ENCODE data around the gene CDH18.

DNA sequence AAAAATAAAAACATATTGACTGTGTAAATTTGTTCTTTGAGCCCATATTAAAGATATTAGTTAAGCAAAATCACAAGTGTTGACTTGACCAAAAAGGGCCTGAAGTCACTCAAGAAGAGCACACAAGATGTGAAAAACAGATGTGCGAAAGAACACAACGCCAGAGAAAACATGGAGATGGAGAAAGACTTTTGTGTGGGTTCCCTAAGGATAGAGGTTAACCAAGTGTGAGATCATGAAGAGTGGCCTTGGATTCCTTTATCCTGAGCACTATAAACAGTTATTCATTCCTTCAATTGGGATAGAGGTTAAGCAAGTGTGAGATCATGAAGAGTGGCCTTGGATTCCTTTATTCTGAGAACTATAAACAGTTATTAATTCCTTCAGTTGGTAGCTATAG, 361.8 kb downstream of the CDH18 start:
- TF ChIP-seq, protein P1, sequence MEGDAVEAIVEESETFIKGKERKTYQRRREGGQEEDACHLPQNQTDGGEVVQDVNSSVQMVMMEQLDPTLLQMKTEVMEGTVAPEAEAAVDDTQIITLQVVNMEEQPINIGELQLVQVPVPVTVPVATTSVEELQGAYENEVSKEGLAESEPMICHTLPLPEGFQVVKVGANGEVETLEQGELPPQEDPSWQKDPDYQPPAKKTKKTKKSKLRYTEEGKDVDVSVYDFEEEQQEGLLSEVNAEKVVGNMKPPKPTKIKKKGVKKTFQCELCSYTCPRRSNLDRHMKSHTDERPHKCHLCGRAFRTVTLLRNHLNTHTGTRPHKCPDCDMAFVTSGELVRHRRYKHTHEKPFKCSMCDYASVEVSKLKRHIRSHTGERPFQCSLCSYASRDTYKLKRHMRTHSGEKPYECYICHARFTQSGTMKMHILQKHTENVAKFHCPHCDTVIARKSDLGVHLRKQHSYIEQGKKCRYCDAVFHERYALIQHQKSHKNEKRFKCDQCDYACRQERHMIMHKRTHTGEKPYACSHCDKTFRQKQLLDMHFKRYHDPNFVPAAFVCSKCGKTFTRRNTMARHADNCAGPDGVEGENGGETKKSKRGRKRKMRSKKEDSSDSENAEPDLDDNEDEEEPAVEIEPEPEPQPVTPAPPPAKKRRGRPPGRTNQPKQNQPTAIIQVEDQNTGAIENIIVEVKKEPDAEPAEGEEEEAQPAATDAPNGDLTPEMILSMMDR (IDR thresholded peaks at IDR 0.05): no peak
- TF ChIP-seq POLR2A (IDR thresholded peaks at IDR 0.05) (no peak), POLR2AphosphoS5 (IDR thresholded peaks at IDR 0.05) (no peak), EP300 (IDR thresholded peaks at IDR 0.05) (no peak)
